Measurements from ENCODE around the gene DFFB.

GRCh38 chr1:3880429-3881192 lies 23.3 kb downstream of the DFFB start:
- TF ChIP-seq CTCF (IDR thresholded peaks at IDR 0.05; ENCODE audit: insufficient read depth, low read length) = no peak
- no peak for TF ChIP-seq REST (IDR thresholded peaks at IDR 0.05; ENCODE audit: insufficient replicate concordance, low read depth)
- TF ChIP-seq GABPA (IDR thresholded peaks at IDR 0.05; ENCODE audit: low read depth) = no peak
- TF ChIP-seq POLR2AphosphoS5 (IDR thresholded peaks at IDR 0.05; ENCODE audit: low read depth) = no peak
- no peak for TF ChIP-seq SPI1 (IDR thresholded peaks at IDR 0.05; ENCODE audit: borderline replicate concordance, low read depth)
